Lower leg skin (tissue), 4 donors: ENCODE measurements around the gene CD47. TPM values are rescaled to one million over a fixed set of nuclear protein-coding genes. Genes with fewer than 3 reads are reported as not detected.

Experiments
- DNase-seq, 2 donors: peaks; one replicate each; pipeline ENCODE4 v3.0.0-alpha.2; 2019; ENCODE audit warnings: low spot score in 2 of 2
- H3K4me3 ChIP-seq: fragments of 200-600 bp; sonication (generic); 2 replicates; pipeline ENCODE4 v1.5.1; 2017; ENCODE audit warnings: mild to moderate bottlenecking, low read depth; ENCODE audit not compliant: poor library complexity, severe bottlenecking
- CTCF ChIP-seq, 3 donors: fragments of 450-650 bp; IDR thresholded peaks; one replicate each; pipeline ENCODE4 v1.5.1; 2016; ENCODE audit warnings: antibody characterized with exemption in 3 of 3, mild to moderate bottlenecking in 3 of 3, moderate library complexity in 2 of 3
- POLR2A ChIP-seq, 2 donors: fragments of 450-650 bp; IDR thresholded peaks; one replicate each; pipeline ENCODE4 v1.6.1; 2016 to 2017; ENCODE audit warnings: antibody characterized with exemption in 2 of 2, mild to moderate bottlenecking in 1 of 2, moderate library complexity in 1 of 2
- WGBS, 2 donors: methylation state at CpG; one replicate each; pipeline ENCODE4 v1.1.5; 2018; 5-methylcytosine and 5-hydroxymethylcytosine counted together
- intact Hi-C: fragments of 100-400 bp; cut with DNase I; formaldehyde crosslinking; loops from one replicate; pipeline ENCODE4 v1.15.0; 2023; ENCODE audit warnings: low total_unique reads
- total RNA-seq, 4 donors: library from RNA; depleted of rRNA; stranded (reverse); fragments of >200 nt; gene quantifications; one replicate each; pipeline ENCODE4 v1.1.0, GENCODE V29; 2016

The CD47 gene
- total RNA-seq, 4 donors from 2014 or later: 42.7 to 58.2 (median 49.5) TPM

GRCh38 chr3:108093021-108093420 is 2.2 kb upstream of the CD47 start:
- TF ChIP-seq CTCF (IDR thresholded peaks at IDR 0.05): no peak
- no peak for TF ChIP-seq POLR2A (IDR thresholded peaks at IDR 0.05)
- intact Hi-C loops: no loop called here
- no peak overlapping the region for H3K4me3 ChIP-seq
- DNase-seq: no peak

- TF ChIP-seq POLR2A (IDR thresholded peaks at IDR 0.05) (no peak), CTCF (IDR thresholded peaks at IDR 0.05) (no peak)
- DNase-seq: no peak
Observed at GRCh38 chr3:108092501-108092900, 1.7 kb upstream of the CD47 start.

GRCh38 chr3:108091498-108092250 is 843 bp upstream of the CD47 start:
- DNase-seq: peak in 1 of 2 donors; percentile 15
- intact Hi-C loops: no loop called here
- peak overlapping the region; percentile 94 for H3K4me3 ChIP-seq
- 24 to 29% methylated on average over 41 of the region's 41 CpGs for WGBS, 2 donors
- TF ChIP-seq CTCF (IDR thresholded peaks at IDR 0.05) (no peak), POLR2A (IDR thresholded peaks at IDR 0.05) (no peak)

More at GRCh38 chr3:108092501-108092900, 1.7 kb upstream of the CD47 start:
- WGBS, 2 donors: 69 to 78% methylated on average over 3 of the region's 3 CpGs
- H3K4me3 ChIP-seq: no peak overlapping the region
- intact Hi-C loops: no loop called here

- whole genome bisulfite sequencing, 2 donors: 1 to 2% methylated on average over 28 to 29 of the region's 29 CpGs
- DNase-seq: peak; percentile 32 to 88
- TF ChIP-seq CTCF (IDR thresholded peaks at IDR 0.05) (no peak), POLR2A (IDR thresholded peaks at IDR 0.05) (no peak)
- H3K4me3 ChIP-seq: peak overlapping the region; percentile 94
- intact Hi-C loops: no loop called here
Observed at GRCh38 chr3:108090049-108090700, 656 bp downstream of the CD47 start.

GRCh38 chr3:108089579-108089978 is 1.3 kb downstream of the CD47 start:
- DNase-seq: no peak
- intact Hi-C loops: no loop called here
- WGBS, 2 donors: 1 to 3% methylated on average over 10 of the region's 10 CpGs
- peak overlapping the region; percentile 94 for H3K4me3 ChIP-seq
- TF ChIP-seq POLR2A (IDR thresholded peaks at IDR 0.05) (no peak), CTCF (IDR thresholded peaks at IDR 0.05) (no peak)
